ENCODE data around the gene KIF26B. TPM values are rescaled to one million over a fixed set of nuclear protein-coding genes. Genes with fewer than 3 reads are reported as not detected.

Gene KIF26B
- total RNA-seq, 2 donors from 2014 or later: 0.78 to 4.6 TPM

DNA sequence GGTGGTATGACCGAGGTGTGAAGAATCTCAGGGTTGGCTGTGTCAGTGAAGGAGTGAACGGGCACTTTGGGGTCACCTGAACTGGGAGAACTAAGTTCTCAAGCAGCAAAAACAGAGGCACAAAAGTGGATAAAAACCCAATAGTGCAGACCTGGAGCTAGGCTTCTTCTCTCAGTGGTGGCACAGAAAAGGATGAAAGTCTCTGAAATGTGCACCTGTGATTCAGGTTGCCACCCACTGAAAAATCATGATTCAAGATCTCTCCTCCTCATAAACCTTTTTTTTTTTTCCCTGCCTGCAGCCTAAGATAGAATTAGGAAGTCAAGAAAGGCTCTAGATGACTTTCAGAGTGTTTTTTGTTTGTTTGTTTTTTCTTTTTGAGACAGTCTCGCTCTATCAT lies 304.8 kb downstream of the KIF26B start:
- Histone ChIP-seq H3K27ac (no peak overlapping the region), H3K36me3 (replicated peaks in 1 of 2; ENCODE audit: insufficient read depth in 1 of 2, low read depth in 2 of 2) (no peaks in the 10 kb centered on the region), H3K27me3 (no peaks in the 10 kb centered on the region), H3K4me1 (no peaks in the 10 kb centered on the region), H3K4me3 (no peak overlapping the region), H3K9me3 (no peaks in the 10 kb centered on the region)
- intact Hi-C loops (cut with DNase I): no loop called here
- no peak for TF ChIP-seq POLR2A (IDR thresholded peaks at IDR 0.05)
- TF ChIP-seq, protein P1, sequence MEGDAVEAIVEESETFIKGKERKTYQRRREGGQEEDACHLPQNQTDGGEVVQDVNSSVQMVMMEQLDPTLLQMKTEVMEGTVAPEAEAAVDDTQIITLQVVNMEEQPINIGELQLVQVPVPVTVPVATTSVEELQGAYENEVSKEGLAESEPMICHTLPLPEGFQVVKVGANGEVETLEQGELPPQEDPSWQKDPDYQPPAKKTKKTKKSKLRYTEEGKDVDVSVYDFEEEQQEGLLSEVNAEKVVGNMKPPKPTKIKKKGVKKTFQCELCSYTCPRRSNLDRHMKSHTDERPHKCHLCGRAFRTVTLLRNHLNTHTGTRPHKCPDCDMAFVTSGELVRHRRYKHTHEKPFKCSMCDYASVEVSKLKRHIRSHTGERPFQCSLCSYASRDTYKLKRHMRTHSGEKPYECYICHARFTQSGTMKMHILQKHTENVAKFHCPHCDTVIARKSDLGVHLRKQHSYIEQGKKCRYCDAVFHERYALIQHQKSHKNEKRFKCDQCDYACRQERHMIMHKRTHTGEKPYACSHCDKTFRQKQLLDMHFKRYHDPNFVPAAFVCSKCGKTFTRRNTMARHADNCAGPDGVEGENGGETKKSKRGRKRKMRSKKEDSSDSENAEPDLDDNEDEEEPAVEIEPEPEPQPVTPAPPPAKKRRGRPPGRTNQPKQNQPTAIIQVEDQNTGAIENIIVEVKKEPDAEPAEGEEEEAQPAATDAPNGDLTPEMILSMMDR (IDR thresholded peaks at IDR 0.05): no peak
- WGBS, 2 donors: 77 to 86% methylated on average over 3 of the region's 3 CpGs
- no peak for DNase-seq
- ATAC-seq: no peak

DNA sequence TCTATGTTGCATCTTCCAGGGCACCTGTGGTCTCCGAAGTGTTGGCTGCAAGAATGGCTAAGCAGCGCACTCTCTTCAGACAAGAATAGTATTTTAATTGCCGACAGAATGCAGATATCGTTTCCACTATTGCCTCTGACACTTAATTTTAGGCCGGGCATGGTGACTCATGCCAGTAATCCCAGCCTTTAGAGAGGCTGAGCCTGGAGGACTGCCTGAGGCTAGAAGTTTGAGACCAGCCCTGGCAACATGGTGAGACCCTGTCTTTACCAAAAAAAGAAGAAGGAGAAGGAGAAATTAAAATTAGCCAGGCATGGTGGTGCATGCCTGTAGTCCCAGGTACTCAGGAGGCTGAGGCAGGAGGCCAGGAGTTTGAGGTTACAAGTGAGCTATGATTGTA lies 306.9 kb downstream of the KIF26B start:
- Histone ChIP-seq H3K4me3 (no peak overlapping the region), H3K9me3 (no peaks in the 10 kb centered on the region), H3K27me3 (no peaks in the 10 kb centered on the region), H3K27ac (no peak overlapping the region), H3K36me3 (replicated peaks in 1 of 2; ENCODE audit: insufficient read depth in 1 of 2, low read depth in 2 of 2) (no peaks in the 10 kb centered on the region), H3K4me1 (no peaks in the 10 kb centered on the region)
- TF ChIP-seq, protein P1 (IDR thresholded peaks at IDR 0.05): no peak
- no peak for TF ChIP-seq POLR2A (IDR thresholded peaks at IDR 0.05)
- ATAC-seq: no peak
- no peak for DNase-seq
- 66 to 82% methylated on average over 5 of the region's 5 CpGs for WGBS, 2 donors
- intact Hi-C loops (cut with DNase I): no loop called here

DNA sequence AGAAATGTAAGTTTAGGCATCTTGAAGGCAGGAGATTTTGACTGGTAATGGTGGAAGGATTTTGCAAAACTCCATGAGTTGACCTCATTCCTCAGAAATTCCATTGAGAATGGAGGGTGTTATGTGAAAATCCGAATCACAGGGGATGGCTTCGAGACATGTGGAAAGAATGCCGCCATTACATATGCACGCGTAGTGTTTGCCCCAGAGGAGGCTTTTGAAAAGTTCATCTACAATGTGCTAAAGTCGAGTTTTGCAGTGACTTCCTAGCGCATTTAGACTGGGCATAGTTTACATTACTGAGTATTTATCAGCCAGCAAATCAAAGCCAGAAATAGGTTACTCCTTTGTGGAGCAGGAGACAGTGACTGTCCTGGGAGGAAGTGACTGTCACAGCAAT lies 307.4 kb downstream of the KIF26B start:
- Histone ChIP-seq H3K36me3 (replicated peaks in 1 of 2; ENCODE audit: insufficient read depth in 1 of 2, low read depth in 2 of 2) (no peaks in the 10 kb centered on the region), H3K27ac (no peak overlapping the region), H3K4me1 (no peaks in the 10 kb centered on the region), H3K9me3 (no peaks in the 10 kb centered on the region), H3K27me3 (no peaks in the 10 kb centered on the region), H3K4me3 (no peak overlapping the region)
- WGBS, 2 donors: 60 to 73% methylated on average over 7 of the region's 7 CpGs
- intact Hi-C loops (cut with DNase I): no loop called here
- no peak for DNase-seq
- TF ChIP-seq POLR2A (IDR thresholded peaks at IDR 0.05): no peak
- TF ChIP-seq, protein P1 (IDR thresholded peaks at IDR 0.05): no peak
- no peak for ATAC-seq

DNA sequence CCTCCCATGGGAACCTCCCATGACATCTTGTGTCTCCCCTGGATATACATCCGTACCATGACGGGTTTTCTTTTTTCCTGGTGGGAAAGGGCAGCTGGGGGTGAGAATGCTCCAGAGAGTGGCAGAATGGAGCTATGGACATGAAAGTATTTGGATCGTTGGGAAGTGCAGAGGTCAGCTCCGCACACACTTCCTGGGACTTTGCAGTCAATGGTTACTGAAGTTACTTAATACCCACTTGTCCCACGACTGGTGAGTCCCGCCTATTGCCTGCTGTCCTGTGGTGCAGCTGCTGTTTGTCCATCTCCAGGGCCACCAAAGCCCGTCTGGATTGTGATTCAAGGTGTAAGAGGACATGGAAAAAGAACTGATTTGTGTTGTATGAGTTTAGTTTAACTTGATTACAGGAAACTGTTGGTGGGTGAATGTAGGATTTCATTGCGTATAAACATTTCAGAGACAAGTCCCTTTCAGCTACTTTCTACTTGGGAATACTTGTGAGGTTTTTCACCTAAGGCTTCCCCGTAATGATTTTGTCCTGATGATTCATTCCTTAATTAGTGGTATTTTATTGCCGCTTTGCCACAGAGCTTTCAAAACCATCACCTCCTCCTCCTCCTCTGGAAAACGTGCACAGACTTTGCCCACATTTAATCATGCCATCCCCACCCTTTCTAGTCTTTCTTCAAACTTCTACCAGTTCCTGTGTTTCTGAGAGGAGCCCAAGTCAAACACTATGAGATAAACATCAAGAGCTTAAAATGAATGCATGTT lies 308.8 kb downstream of the KIF26B start:
- Histone ChIP-seq H3K27me3 (no peaks in the 10 kb centered on the region), H3K4me1 (no peaks in the 10 kb centered on the region), H3K27ac (no peak overlapping the region), H3K36me3 (replicated peaks in 1 of 2; ENCODE audit: insufficient read depth in 1 of 2, low read depth in 2 of 2) (no peaks in the 10 kb centered on the region), H3K9me3 (no peaks in the 10 kb centered on the region), H3K4me3 (no peak overlapping the region)
- intact Hi-C loops (cut with DNase I): no loop called here
- TF ChIP-seq POLR2A (IDR thresholded peaks at IDR 0.05): no peak
- TF ChIP-seq, protein P1 (IDR thresholded peaks at IDR 0.05): no peak
- WGBS, 2 donors: 37 to 44% methylated on average over 11 of the region's 11 CpGs
- ATAC-seq (no peak), DNase-seq (no peak)

DNA sequence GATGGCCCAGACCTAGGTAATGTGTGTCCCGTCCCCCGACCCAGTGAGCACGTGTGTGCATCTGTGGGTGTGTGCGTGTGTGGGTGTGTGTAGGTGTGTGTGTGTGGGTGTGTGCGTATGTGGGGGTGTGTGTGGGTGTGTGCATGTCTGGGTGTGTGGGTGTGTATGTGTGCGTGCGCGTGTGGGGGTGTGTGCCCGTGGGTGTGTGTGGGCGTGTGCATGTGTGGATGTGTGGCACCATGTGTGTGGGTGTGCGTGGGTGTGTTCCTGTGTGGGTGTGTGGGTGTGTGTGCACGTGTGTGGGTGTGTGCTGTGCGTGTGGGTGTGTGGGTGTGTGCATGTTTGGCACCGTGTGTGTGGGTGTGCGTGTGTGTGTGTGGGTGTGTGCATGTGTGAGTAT lies 309.5 kb downstream of the KIF26B start:
- TF ChIP-seq POLR2A (IDR thresholded peaks at IDR 0.05): no peak
- TF ChIP-seq, protein P1 (IDR thresholded peaks at IDR 0.05): no peak
- H3K36me3 ChIP-seq (replicated peaks in 1 of 2; ENCODE audit: insufficient read depth in 1 of 2, low read depth in 2 of 2): no peaks in the 10 kb centered on the region
- WGBS, 2 donors: 69 to 81% methylated on average over 15 of the region's 15 CpGs
- H3K4me1 ChIP-seq: no peaks in the 10 kb centered on the region
- intact Hi-C loops (cut with DNase I): no loop called here
- no peaks in the 10 kb centered on the region for H3K27me3 ChIP-seq
- H3K4me3 ChIP-seq: no peak overlapping the region
- no peak overlapping the region for H3K27ac ChIP-seq
- DNase-seq: no peak
- ATAC-seq: no peak
- H3K9me3 ChIP-seq: no peaks in the 10 kb centered on the region

Data from body of pancreas (tissue), 4 donors.